Cardiac fibroblast (primary cell): ENCODE results near the gene TMTC2.

Source experiments
- DNase-seq, 2 donors: peaks; one replicate each; pipeline versions ENCODE4 v3.0.0 to v3.0.0-alpha.2; 2010; ENCODE audit warnings: low read depth in 2 of 2
- H3K4me3 ChIP-seq, 2 donors: replicated peaks in 1 of 2; 1 replicate in 1 of 2; 2 replicates in 1 of 2; pipeline ENCODE4 v1.5.1; 2011; ENCODE audit warnings: low read depth in 2 of 2, low read length in 2 of 2, mild to moderate bottlenecking in 2 of 2, moderate library complexity in 1 of 2
- CTCF ChIP-seq: IDR thresholded peaks from one replicate; pipeline ENCODE4 v1.5.1; 2011; ENCODE audit warnings: low read depth, mild to moderate bottlenecking, low read length, inconsistent platforms

The TMTC2 gene

GRCh38 chr12:82968631-82969367 is 282.1 kb downstream of the TMTC2 start:
- no peak for TF ChIP-seq CTCF
- DNase-seq = peak in 1 of 2 donors; percentile 12
- H3K4me3 ChIP-seq = no peak overlapping the region

GRCh38 chr12:82970614-82971013 is 283.9 kb downstream of the TMTC2 start:
- no peak overlapping the region for H3K4me3 ChIP-seq
- no peak for TF ChIP-seq CTCF
- no peak for DNase-seq

GRCh38 chr12:82971584-82971983 is 284.9 kb downstream of the TMTC2 start:
- DNase-seq = no peak
- no peak overlapping the region for H3K4me3 ChIP-seq
- no peak for TF ChIP-seq CTCF

- TF ChIP-seq CTCF = no peak
- no peak for DNase-seq
- H3K4me3 ChIP-seq = no peak overlapping the region
Measured at GRCh38 chr12:82972624-82973023, 285.9 kb downstream of the TMTC2 start.

- no peak overlapping the region for H3K4me3 ChIP-seq
- TF ChIP-seq CTCF = no peak
- no peak for DNase-seq
Measured at GRCh38 chr12:82973592-82973991, 286.9 kb downstream of the TMTC2 start.

GRCh38 chr12:82981150-82981549 is 294.4 kb downstream of the TMTC2 start:
- no peak overlapping the region for H3K4me3 ChIP-seq
- DNase-seq = no peak
- TF ChIP-seq CTCF = no peak

GRCh38 chr12:82994117-82994516 is 307.4 kb downstream of the TMTC2 start:
- no peak for DNase-seq
- no peak overlapping the region for H3K4me3 ChIP-seq
- no peak for TF ChIP-seq CTCF
